GM23248 (cell line): ENCODE measurements around the gene DCAKD. TPM values are rescaled to one million over a fixed set of nuclear protein-coding genes. Genes with fewer than 3 reads are reported as not detected.

Experiments
- DNase-seq: peaks from one replicate; pipeline ENCODE4 v3.0.0-alpha.2; 2015
- H2AFZ ChIP-seq: fragments of 200-600 bp; sonication (generic); 2 replicates; pipeline ENCODE4 v1.6.1; 2016; ENCODE audit warnings: antibody characterized with exemption
- H3F3A ChIP-seq: fragments of 200-600 bp; sonication (generic); 2 replicates; pipeline ENCODE4 v1.6.1; 2016; ENCODE audit warnings: mild to moderate bottlenecking, antibody characterized with exemption, mixed run types; ENCODE audit not compliant: insufficient read depth
- H3K27ac ChIP-seq: fragments of 200-600 bp; sonication (generic); 2 replicates; pipeline ENCODE4 v1.5.1; 2016; ENCODE audit warnings: mild to moderate bottlenecking
- H3K27me3 ChIP-seq: fragments of 200-600 bp; sonication (generic); replicated peaks from 2 replicates; pipeline ENCODE4 v1.6.1; 2016; ENCODE audit warnings: mild to moderate bottlenecking; ENCODE audit not compliant: insufficient read depth
- H3K36me3 ChIP-seq: fragments of 200-600 bp; sonication (generic); 2 replicates; pipeline ENCODE4 v1.6.1; 2016; ENCODE audit warnings: low read depth, mild to moderate bottlenecking
- H3K4me1 ChIP-seq: fragments of 200-600 bp; sonication (generic); 2 replicates; pipeline ENCODE4 v1.6.1; 2016; ENCODE audit warnings: mild to moderate bottlenecking; ENCODE audit not compliant: insufficient read depth
- H3K4me2 ChIP-seq: fragments of 200-600 bp; sonication (generic); one replicate; pipeline ENCODE4 v1.6.1; 2016; ENCODE audit warnings: mild to moderate bottlenecking; ENCODE audit not compliant: unreplicated experiment
- H3K4me3 ChIP-seq: fragments of 200-600 bp; sonication (generic); 2 replicates; pipeline ENCODE4 v1.5.1; 2016; ENCODE audit warnings: mild to moderate bottlenecking
- H3K79me2 ChIP-seq: fragments of 200-600 bp; sonication (generic); 2 replicates; pipeline ENCODE4 v1.6.1; 2016; ENCODE audit warnings: mild to moderate bottlenecking; ENCODE audit not compliant: insufficient read depth
- H3K9ac ChIP-seq: fragments of 200-600 bp; sonication (generic); 2 replicates; pipeline ENCODE4 v1.6.1; 2016; ENCODE audit warnings: mild to moderate bottlenecking
- H3K9me2 ChIP-seq: fragments of 200-600 bp; sonication (generic); 2 replicates; pipeline ENCODE4 v1.6.1; 2016; ENCODE audit warnings: mixed run types, mild to moderate bottlenecking, moderate library complexity; ENCODE audit not compliant: insufficient read depth
- H3K9me3 ChIP-seq: fragments of 200-600 bp; sonication (generic); one replicate; pipeline ENCODE4 v1.6.1; 2017; ENCODE audit warnings: low read depth
- H4K20me1 ChIP-seq: fragments of 200-600 bp; sonication (generic); 2 replicates; pipeline ENCODE4 v1.6.0; 2016; ENCODE audit not compliant: insufficient read depth
- EZH2 ChIP-seq: fragments of 200-600 bp; sonication (generic); IDR thresholded peaks from 2 replicates; pipeline ENCODE4 v1.6.1; 2018; ENCODE audit warnings: antibody characterized with exemption, mild to moderate bottlenecking; ENCODE audit not compliant: insufficient read depth, poor library complexity, severe bottlenecking
- EZH2phosphoT487 ChIP-seq: fragments of 200-600 bp; sonication (generic); IDR thresholded peaks from 2 replicates; pipeline ENCODE4 v1.6.1; 2018; ENCODE audit warnings: antibody characterized with exemption, moderate library complexity, mild to moderate bottlenecking, low read depth; ENCODE audit not compliant: insufficient read depth
- WGBS, 2 experiments: methylation state at CpG; one replicate each; pipeline ENCODE4 v1.1.6; 2015 to 2017; ENCODE audit warnings: low lambda C conversion rate in 2 of 2, low coverage in 1 of 2; ENCODE audit errors: missing lambda C conversion rate in 2 of 2; 5-methylcytosine and 5-hydroxymethylcytosine counted together
- in situ Hi-C: fragments of 300-500 bp; cut with MboI; formaldehyde crosslinking; loops from 2 replicates; pipeline ENCODE4 v1.15.0; 2020
- polyA plus RNA-seq: library from polyadenylated mRNA; unstranded; fragments of >200 nt; fragmentation: Nextera tagmentation; extraction: Ambion mirVana; gene quantifications from 2 replicates; pipeline ENCODE4 v1.2.1, GENCODE V29; 2016
- total RNA-seq: library from RNA; depleted of rRNA; stranded (reverse); fragments of >200 nt; shearing (Covaris generic); gene quantifications from 2 replicates; pipeline ENCODE4 v1.2.3, GENCODE V29; 2014

The DCAKD gene
- total and polyA plus RNA-seq, 2 experiments from 2014 or later, result 24.8 to 45.8 TPM

DNA sequence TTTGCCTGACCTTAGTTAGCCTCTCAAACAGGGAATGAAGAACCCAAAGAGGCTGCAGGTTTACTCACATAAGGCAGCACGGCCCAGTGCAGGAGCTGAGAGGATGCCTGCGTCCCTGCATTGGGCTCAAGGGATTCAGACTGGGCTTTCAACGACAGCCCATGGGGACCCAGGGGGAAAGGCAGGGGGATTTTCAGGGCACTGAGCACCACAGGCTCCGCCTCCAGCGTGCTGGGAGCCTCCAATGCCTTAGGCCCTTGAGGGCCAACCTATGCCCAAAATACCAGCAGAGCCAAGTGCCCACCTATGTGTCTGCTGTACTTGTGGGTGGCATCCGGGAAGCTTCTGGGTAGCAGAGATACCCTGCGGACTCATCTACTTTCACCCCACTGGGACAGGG lies 22.3 kb downstream of the DCAKD start:
- Histone ChIP-seq H3K4me3 (no peak overlapping the region), H3K9me3 (no peaks in the 10 kb centered on the region), H4K20me1 (no peaks in the 10 kb centered on the region), H3K9me2 (no peaks in the 10 kb centered on the region), H3K4me2 (no peak overlapping the region), H2AFZ (no peak overlapping the region), H3K27ac (no peak overlapping the region), H3K9ac (no peak overlapping the region), H3K79me2 (no peaks in the 10 kb centered on the region), H3K27me3 (no peaks in the 10 kb centered on the region), H3K36me3 (0 out of 2 replicates have a peak, but pooled peaks cover 5% of the 10 kb centered on the region), H3K4me1 (no peaks in the 10 kb centered on the region), H3F3A (no peaks in the 10 kb centered on the region)
- in situ Hi-C loops, result loop anchor here (25.0 kb wide), 1 partner anchor 267 kb away; the partner anchor contains the start of gene ADAM11
- no peak for DNase-seq
- 87 to 89% methylated on average over 7 of the region's 7 CpGs for WGBS, 2 experiments
- TF ChIP-seq EZH2phosphoT487 (no peak), EZH2 (no peak)

DNA sequence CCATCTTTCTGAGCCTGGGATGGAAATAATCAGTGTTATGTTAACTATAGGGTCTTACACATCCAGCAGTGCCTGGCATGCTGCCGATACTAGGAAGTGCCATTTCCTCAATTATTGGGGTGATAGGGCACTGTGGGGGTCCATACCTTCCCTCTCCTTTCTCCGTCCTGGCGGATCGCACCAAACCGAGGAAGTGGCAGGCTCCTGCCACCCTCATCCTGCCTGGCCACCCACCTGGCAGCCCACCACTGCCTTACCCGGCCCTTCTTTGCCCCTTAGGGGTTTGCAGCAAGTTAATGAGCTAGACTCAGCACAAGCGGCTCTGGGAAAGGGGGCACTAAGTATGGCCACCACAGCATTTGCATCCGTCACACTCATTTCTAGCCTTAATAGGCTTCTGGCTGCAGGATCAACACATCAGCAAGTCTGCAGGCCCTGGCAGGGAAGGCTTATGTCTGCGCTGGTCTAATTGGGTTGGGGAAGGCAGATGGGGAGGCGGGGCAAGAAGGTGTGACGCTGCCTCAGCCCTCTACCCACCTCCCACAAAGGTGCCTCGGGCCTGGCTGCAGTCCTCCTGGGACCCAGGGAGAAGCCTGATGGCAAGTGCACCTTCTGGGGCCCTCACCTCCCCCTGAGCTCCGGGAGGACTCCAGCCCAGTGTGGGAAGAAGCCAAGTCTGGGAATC lies 28.6 kb downstream of the DCAKD start:
- no peak for DNase-seq
- H3K27me3 ChIP-seq, result no peaks in the 10 kb centered on the region
- no peak overlapping the region for H2AFZ ChIP-seq
- in situ Hi-C loops, result no loop called here
- no peak overlapping the region for H3K27ac ChIP-seq
- no peaks in the 10 kb centered on the region for H3K79me2 ChIP-seq
- TF ChIP-seq EZH2phosphoT487 (no peak), EZH2 (no peak)
- H4K20me1 ChIP-seq, result no peaks in the 10 kb centered on the region
- no peak overlapping the region for H3K9ac ChIP-seq
- H3K4me1 ChIP-seq, result peaks cover 10% of the 10 kb centered on the region
- H3K9me2 ChIP-seq, result no peaks in the 10 kb centered on the region
- no peak overlapping the region for H3K4me3 ChIP-seq
- 0 out of 2 replicates have a peak, but pooled peaks cover 5% of the 10 kb centered on the region for H3K36me3 ChIP-seq
- H3K4me2 ChIP-seq, result no peak overlapping the region
- WGBS, 2 experiments, result 82 to 86% methylated on average over 13 of the region's 13 CpGs
- no peaks in the 10 kb centered on the region for H3K9me3 ChIP-seq
- H3F3A ChIP-seq, result 0 out of 2 replicates have a peak, but pooled peaks cover 5% of the 10 kb centered on the region

DNA sequence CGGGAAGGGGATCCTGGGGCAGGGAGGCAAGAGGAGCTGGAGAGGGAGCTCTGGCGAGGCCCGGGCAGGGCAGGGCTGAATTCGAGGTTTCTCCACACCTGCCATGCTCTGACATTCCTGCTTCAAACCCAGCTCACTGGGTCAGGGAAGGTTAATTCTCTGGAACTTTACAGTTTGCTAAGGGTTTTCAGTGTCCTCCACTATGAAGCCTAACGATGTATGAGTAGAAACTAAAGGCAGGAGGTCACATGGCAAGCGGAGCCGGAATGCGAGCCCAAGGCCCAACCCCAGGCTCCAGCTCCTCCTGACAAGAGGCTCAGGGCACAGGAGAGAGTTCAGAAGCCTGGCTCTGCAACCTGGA lies 29.2 kb downstream of the DCAKD start:
- Histone ChIP-seq H3K27me3 (no peaks in the 10 kb centered on the region), H3F3A (0 out of 2 replicates have a peak, but pooled peaks cover 5% of the 10 kb centered on the region), H2AFZ (peak overlapping the region; percentile 69), H3K9ac (peak overlapping the region; percentile 66), H3K4me1 (peaks cover 10% of the 10 kb centered on the region), H3K79me2 (no peaks in the 10 kb centered on the region), H3K36me3 (0 out of 2 replicates have a peak, but pooled peaks cover 5% of the 10 kb centered on the region), H3K4me3 (0 out of 2 replicates have a peak overlapping the region, but pooled peaks have one; percentile 10), H3K9me2 (no peaks in the 10 kb centered on the region), H3K27ac (no peak overlapping the region), H4K20me1 (no peaks in the 10 kb centered on the region), H3K9me3 (no peaks in the 10 kb centered on the region), H3K4me2 (peak overlapping the region; percentile 62)
- in situ Hi-C loops, result no loop called here
- TF ChIP-seq EZH2 (no peak), EZH2phosphoT487 (no peak)
- WGBS, 2 experiments, result 50 to 53% methylated on average over 8 of the region's 8 CpGs
- DNase-seq, result no peak

DNA sequence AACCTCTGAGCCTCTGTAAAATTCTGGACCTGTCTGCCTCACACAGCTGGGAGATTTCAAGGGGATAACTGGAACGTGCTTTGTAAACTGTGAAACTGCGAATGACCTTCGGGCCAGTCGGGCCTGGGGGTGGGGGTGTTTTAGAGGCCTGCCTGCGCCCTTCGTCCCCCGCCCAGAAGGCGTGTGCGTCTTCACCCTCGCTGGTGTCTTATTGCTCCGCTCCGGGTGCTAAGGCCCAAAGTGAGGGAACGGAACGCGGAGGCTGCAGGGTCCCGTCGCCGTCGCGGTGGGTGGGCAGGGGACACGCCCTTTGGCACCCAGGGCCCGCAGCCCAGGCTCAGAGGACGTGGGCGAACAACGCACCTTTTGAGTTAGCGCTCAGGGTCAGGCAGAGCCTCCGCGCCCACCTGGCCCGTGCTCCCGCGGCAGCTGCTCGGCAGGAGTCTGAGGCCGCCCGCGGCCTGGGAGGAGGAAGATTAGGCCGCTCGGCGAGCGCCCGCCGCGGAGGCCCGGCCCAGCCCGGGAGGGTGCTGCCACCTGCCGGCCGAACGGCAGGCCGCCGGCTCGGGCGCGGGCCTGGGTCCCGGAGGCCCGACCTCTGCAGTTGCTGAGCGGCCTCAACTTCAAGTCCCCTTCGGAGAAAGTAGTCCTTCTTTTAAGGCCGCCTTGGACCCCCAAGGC lies 29.7 kb downstream of the DCAKD start:
- no peaks in the 10 kb centered on the region for H3K9me3 ChIP-seq
- H3F3A ChIP-seq, result 0 out of 2 replicates have a peak, but pooled peaks cover 5% of the 10 kb centered on the region
- 6% methylated on average over 37 to 42 of the region's 57 CpGs for WGBS, 2 experiments
- peak overlapping the region; percentile 54 for H3K4me3 ChIP-seq
- peaks cover 10% of the 10 kb centered on the region for H3K4me1 ChIP-seq
- H4K20me1 ChIP-seq, result no peaks in the 10 kb centered on the region
- in situ Hi-C loops, result no loop called here
- peak overlapping the region; percentile 69 for H2AFZ ChIP-seq
- no peaks in the 10 kb centered on the region for H3K79me2 ChIP-seq
- H3K27me3 ChIP-seq, result no peaks in the 10 kb centered on the region
- H3K9me2 ChIP-seq, result no peaks in the 10 kb centered on the region
- peak overlapping the region; percentile 62 for H3K4me2 ChIP-seq
- 0 out of 2 replicates have a peak, but pooled peaks cover 3% of the 10 kb centered on the region for H3K36me3 ChIP-seq
- no peak overlapping the region for H3K27ac ChIP-seq
- DNase-seq, result peak; percentile 88
- TF ChIP-seq EZH2phosphoT487 (no peak), EZH2 (no peak)
- peak overlapping the region; percentile 66 for H3K9ac ChIP-seq
